Kidney capillary endothelial cell (primary cell): ENCODE data around the gene CFAP74.
A peak's percentile ranks its signal among the peaks of the same experiment; 100 is the strongest.
"Not testable (repeated sequence)": the region's sequence is repeated elsewhere in the genome, so short reads cannot be mapped to it uniquely, and the experiment has no call there.

Source experiments
- DNase-seq: peaks from one replicate; pipeline ENCODE4 v3.0.0-alpha.2; 2018; ENCODE audit warnings: low spot score

The CFAP74 gene

DNA sequence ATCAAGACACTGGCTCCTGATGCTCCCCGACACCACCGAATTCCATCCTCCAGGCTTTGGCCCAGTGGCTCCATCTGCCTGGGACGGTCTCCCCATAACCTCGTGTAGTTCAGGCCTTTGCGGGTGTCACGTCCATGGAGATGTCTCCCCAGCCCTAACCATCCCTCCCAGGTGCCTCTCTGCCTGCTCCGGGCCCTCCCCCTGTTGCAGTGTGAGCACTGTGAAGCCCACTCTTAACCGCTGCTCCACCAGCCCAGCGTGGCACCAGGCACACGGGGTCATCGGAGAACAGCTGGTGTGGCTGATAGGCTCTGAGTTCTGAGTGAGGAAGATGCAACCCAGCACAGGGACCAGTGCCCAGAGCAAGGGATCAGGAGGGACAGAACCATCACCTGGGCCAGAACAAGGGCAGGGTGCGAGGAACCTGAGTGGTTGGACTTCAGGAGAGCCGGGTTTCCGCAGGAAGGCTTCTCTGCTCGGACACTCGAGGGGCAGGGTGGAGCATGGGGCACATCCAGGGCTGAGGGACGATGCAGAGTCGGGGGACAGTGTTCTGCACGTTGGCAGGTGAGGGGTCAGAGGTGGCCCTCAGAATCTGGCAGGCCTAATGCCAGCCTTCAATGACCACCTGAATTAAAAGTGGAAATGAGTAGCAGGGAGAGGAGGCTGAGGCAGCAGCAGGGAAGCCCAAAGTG lies 110.1 kb downstream of the CFAP74 start:
- no peak for DNase-seq

DNA sequence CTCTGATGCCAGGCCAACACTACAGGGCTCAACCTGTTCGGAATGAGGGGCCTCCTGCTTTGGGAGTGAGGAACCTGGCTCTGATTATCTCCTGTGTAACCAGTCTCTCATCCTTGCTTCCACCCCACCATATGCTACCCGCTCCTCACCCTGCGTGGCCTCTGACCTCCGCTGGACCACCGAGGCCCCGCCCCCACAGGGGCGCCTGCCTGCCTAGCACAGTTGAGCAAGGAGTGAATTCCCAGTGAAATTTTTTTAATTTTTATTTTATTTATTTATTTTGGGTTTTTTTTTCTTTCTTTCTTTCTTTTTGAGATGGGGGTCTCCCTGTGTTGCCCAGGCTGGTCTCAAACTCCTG lies 110.8 kb downstream of the CFAP74 start:
- no peak for DNase-seq

- DNase-seq: no peak
Measured at GRCh38 chr1:1892079-1892762, 111.4 kb downstream of the CFAP74 start.

- peak; percentile 42 for DNase-seq
Measured at GRCh38 chr1:1891349-1892078, 112.1 kb downstream of the CFAP74 start.

DNA sequence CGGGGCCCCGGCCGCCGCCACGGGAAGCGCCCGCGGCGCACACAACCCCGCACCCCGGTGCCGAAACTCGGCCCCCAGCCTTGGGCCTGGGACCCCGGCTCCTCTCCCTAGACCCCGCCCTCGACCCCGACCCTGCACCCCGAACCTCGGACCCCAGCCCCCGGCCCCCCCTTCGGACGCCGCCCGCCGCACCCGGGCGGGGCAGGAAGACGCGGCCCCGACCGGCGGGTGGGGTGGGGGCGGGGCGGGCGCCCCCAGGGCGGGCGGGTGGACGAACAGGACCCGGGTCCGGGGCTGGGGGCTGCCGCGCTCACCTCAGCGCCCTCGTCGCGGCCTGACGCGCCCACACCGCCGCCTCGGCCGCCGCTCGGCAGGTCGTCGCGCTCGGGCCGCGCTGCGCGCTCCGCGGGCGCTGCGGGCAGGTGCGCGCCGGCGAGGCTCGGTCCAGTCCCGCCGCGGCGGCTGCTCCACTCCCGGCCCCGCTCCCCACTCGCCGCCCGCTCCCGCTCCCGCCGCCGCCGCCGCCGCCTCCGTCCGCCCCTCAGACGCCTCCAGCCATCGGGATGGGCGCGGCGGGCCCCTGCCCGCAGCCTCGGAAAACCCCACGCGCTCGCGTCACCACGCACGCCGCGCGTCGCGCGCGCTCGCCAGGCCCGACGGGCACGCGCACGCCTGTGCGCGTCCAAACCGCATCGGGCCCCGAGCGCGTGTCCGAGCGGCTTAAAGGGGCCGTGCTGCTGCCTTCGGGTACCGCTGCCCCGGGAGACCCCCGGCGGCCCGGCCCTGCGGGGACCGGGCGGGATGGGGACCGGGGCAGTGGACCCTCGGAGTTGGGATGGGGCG lies 112.9 kb downstream of the CFAP74 start, which contains the start of gene GNB1:
Gene GNB1 (minus strand): TSS at position 582 of the 843 bp plus-strand sequence. CDS start 65,634 bp downstream, outside the sequence.
- peak; percentile 82 for DNase-seq

GRCh38 chr1:1889847-1890505 lies 113.6 kb downstream of the CFAP74 start:
- peak; percentile 44 for DNase-seq

DNA sequence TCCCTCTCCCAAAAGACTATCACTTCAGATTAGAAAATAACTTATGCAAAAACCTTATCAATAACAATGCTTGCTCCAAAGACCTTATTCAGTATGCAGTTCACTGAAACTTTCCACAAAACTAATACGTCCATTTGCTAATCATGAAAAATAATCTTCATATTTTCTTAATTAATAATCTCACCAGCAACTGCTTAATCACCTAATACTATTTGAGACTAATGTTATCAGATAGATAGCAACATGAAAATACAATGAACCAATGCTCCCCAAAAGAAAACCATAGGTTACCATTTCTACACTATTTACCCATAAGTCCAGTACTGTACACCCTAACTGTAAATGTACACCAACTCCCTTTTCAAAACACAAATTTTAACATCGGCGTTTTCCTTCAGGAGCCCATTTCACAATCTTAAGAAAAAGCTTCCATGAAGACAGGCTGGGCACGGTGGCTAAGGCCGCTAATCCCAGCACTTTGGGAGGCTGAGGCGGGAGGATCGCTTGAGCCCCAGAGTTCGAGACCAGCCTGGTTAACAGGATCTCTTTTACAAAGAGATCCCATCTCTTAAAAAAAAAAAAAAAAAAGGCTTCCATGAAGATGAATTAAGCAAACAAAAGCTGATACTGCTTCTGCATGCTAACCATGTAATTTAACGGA lies 114.4 kb downstream of the CFAP74 start:
- DNase-seq: no peak

- DNase-seq: not testable (repeated sequence)
Measured at GRCh38 chr1:1883890-1884289, 119.7 kb downstream of the CFAP74 start.

DNA sequence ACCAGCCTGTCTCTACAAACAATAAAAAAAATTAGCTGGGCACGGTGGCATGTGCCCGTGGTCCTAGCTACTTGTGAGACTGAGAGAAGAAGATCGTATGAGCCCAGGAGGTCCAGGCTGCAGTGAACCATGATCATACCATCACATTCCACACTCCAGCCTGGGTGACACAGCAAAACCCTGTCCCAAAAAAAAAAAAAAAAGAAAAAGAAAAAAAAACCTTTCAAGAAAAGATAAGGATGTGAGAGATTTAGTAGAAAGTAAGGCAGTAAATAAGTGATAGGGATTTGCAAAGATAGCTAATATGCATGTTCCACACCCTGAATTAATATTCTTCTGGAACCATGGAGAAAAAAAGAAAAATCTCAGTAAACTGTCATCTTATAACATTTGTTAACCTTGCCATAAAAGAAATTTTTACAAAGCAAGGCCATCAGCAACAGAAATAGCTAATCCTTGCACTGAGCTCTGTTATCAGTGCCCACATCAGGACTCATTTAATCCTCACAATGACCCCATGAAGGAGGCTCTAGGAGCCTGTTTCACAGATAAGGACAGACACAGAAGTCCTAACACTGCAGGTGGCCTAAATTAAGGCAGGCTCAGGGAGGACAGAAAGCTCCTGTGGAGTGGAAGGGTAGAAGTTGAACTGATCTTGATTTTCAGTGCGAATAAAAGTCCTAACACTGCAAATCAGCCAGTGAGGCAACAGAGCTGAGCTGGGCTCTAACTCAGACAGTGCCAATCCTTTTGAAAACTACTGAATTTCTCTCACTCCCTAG lies 120.3 kb downstream of the CFAP74 start:
- DNase-seq: no peak

DNA sequence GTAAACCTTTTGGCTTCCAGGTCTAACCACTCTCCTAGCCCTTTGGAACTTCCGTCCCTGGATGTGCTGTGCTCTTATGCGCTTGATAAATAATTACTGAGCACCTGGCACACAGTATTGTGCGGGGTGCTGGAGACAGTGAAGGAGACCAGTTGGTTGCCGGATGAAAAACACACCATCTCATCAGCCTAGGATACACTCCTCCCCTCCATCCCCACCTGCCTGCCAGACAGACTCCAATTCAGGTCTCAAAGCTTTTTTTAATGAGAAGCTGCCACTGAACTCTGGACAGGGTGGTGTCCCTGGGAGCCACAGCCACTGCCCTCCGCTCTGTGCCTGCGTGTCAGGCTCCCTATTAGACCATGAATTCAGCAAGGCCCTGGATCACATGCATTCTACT lies 121.9 kb downstream of the CFAP74 start:
- no peak for DNase-seq

- no peak for DNase-seq
Measured at GRCh38 chr1:1880617-1881312, 122.8 kb downstream of the CFAP74 start.

DNA sequence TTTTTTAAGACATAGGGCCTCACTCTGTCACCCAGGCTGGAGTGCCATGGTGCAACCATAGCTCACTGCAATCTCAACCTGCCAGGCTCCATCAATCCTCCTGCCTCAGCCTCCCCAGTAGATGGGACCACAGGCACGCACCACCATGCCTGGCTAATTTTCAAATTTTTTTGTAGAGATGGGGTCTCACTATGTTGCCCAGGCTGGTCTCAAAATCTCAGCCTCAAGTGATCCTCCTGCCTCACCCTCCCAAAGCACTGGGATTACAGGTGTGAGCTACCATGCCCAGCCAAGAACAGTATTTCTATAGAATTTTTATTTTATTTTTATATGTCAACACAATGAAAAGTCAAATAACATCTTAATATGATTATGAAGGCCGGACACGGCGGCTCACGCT lies 123.6 kb downstream of the CFAP74 start:
- no peak for DNase-seq

GRCh38 chr1:1877865-1878436 lies 125.6 kb downstream of the CFAP74 start:
- no peak for DNase-seq

DNA sequence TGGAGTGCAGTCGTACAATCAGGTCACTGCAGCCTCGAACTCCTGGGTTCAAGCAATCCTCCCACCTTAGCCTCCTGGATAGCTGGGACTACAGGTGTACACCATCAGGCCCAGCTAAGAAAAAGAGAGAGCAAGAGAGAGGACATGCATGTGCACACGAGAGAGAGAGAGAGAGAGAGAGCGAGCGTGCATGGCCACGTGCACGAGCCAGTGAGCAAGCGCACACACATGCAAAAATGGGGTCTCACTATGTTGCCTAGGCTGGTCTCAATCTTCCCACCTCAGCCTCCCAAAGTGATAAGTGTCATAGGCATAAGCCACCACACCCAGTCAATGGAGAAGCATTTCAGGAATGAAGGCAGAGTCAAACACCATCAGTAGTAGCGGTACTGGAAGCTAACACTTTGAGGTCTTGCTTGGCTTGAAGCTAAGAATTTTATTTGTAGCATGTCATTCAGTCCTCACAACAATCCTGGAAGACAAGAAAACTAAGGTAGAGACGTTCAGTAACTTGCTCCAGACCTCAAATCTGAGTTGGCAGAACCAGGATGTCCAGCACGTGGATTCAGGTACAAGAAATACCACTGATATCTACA lies 127.2 kb downstream of the CFAP74 start:
- DNase-seq: no peak

- no peak for DNase-seq
Measured at GRCh38 chr1:1875932-1876331, 127.7 kb downstream of the CFAP74 start.

DNA sequence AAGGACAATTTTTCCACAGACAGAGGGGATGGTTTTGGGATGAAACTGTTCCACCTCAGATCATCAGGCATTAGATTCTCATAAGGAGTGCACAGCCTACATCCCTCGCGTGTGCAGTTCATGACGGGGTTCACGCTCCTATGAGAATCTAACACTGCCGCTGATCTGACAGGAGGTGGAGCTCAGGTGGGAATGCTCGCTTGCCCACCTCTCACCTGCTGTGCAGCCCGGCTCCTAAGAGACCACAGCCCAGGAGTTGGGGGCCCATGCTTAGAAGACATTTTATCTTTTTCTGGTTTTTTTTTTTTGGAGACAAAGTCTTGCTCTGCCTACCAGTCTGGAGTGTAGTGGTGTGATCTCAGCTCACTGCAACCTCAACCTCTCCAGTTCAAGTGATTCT lies 128.7 kb downstream of the CFAP74 start:
- no peak for DNase-seq

DNA sequence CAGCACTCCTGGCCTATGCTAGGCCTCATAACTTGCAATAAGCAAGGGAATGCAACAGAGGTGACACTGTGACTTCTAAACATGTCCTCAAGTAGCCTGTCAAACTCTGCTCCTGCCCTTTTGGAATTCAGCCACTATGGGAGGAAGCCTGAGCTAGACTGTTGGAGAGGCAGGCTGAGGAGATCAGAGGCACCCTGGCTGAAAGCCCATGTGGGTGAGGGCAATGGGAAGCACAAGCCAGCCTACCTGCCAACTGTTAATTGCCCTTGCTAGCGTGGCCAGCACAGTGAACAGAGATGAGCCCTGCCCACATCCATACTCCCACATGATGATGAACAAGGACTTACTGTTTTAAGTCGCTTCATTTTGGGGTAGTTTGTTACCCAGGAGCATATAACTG lies 130.4 kb downstream of the CFAP74 start:
- DNase-seq: no peak

- DNase-seq: no peak
Measured at GRCh38 chr1:1872329-1872994, 131.1 kb downstream of the CFAP74 start.
